Activated CD4-positive, CD25-positive, alpha-beta regulatory T cell treated with anti-CD3 and anti-CD28 coated beads, Interleukin-2, amount 50 U/mL, for 16 hours (primary cell): Measurements from ENCODE around the gene SGCD.

Experiments used
- DNase-seq: peaks from one replicate; pipeline ENCODE4 v3.0.0-alpha.2; 2020; ENCODE audit warnings: low read depth, low spot score

Gene SGCD

GRCh38 chr5:156459812-156460385 is 132.9 kb downstream of the SGCD start:
- no peak for DNase-seq

GRCh38 chr5:156460471-156460870 is 133.5 kb downstream of the SGCD start:
- DNase-seq = no peak

GRCh38 chr5:156466871-156467270 is 139.9 kb downstream of the SGCD start:
- DNase-seq = no peak

- DNase-seq = no peak
These were observed 142.7 kb downstream of the SGCD start for GRCh38 chr5:156469636-156470035.

GRCh38 chr5:156471893-156472292 is 144.9 kb downstream of the SGCD start:
- DNase-seq = no peak

GRCh38 chr5:156473269-156473908 is 146.4 kb downstream of the SGCD start:
- no peak for DNase-seq

GRCh38 chr5:156474251-156474650 is 147.3 kb downstream of the SGCD start:
- DNase-seq = no peak

- DNase-seq = no peak
These were observed 148.5 kb downstream of the SGCD start for GRCh38 chr5:156475182-156476157.

GRCh38 chr5:156476158-156476551 is 149.2 kb downstream of the SGCD start:
- DNase-seq = no peak

GRCh38 chr5:156476678-156477077 is 149.7 kb downstream of the SGCD start:
- DNase-seq = no peak

- no peak for DNase-seq
These were observed 150.2 kb downstream of the SGCD start for GRCh38 chr5:156477196-156477595.

GRCh38 chr5:156479849-156480248 is 152.9 kb downstream of the SGCD start:
- no peak for DNase-seq

- DNase-seq = no peak
These were observed 154.8 kb downstream of the SGCD start for GRCh38 chr5:156481741-156482140.

- no peak for DNase-seq
These were observed 155.9 kb downstream of the SGCD start for GRCh38 chr5:156482818-156483217.

GRCh38 chr5:156486394-156487238 is 159.7 kb downstream of the SGCD start:
- DNase-seq = no peak

GRCh38 chr5:156491766-156492165 is 164.8 kb downstream of the SGCD start:
- no peak for DNase-seq

GRCh38 chr5:156496291-156496690 is 169.3 kb downstream of the SGCD start:
- DNase-seq = no peak

GRCh38 chr5:156497804-156498208 is 170.8 kb downstream of the SGCD start:
- no peak for DNase-seq

GRCh38 chr5:156498226-156498980 is 171.4 kb downstream of the SGCD start:
- no peak for DNase-seq

- DNase-seq = no peak
These were observed 173.8 kb downstream of the SGCD start for GRCh38 chr5:156500755-156501154.

GRCh38 chr5:156505101-156505500 is 178.1 kb downstream of the SGCD start:
- no peak for DNase-seq
